ENCODE data around the gene SMPDL3B.

DNA sequence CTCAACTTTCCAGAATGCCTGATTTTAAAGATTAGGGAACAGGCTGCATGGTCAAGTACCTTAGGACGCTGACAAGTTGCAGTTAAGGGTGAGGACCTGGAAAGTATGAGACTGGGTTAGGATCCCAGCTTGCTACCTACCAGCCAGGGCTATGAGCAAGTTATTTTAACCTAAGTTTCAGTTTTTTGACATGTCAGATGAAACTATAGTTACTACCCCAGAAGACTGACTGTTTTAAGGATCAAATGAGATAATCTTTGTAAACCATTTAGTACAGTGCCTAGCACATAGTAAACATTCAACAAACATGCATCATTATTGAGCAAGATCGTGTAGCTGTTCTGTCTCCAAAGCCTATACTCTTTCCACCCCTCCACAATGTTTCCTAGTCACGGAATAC lies 48.1 kb upstream of the SMPDL3B start:
- TF ChIP-seq EP300 (IDR thresholded peaks at IDR 0.05) (no peak), POLR2A (IDR thresholded peaks at IDR 0.05) (no peak), POLR2AphosphoS5 (IDR thresholded peaks at IDR 0.05) (no peak)
- TF ChIP-seq, protein P1, sequence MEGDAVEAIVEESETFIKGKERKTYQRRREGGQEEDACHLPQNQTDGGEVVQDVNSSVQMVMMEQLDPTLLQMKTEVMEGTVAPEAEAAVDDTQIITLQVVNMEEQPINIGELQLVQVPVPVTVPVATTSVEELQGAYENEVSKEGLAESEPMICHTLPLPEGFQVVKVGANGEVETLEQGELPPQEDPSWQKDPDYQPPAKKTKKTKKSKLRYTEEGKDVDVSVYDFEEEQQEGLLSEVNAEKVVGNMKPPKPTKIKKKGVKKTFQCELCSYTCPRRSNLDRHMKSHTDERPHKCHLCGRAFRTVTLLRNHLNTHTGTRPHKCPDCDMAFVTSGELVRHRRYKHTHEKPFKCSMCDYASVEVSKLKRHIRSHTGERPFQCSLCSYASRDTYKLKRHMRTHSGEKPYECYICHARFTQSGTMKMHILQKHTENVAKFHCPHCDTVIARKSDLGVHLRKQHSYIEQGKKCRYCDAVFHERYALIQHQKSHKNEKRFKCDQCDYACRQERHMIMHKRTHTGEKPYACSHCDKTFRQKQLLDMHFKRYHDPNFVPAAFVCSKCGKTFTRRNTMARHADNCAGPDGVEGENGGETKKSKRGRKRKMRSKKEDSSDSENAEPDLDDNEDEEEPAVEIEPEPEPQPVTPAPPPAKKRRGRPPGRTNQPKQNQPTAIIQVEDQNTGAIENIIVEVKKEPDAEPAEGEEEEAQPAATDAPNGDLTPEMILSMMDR (IDR thresholded peaks at IDR 0.05), result no peak

All from gastroesophageal sphincter (tissue), 3 donors.